Ishikawa (cell line): ENCODE results near the gene HEMK1.

Experiments used
- CEBPB ChIP-seq: IDR thresholded peaks from 2 replicates; pipeline ENCODE4 v1.6.1; 2012
- CREB1 ChIP-seq: IDR thresholded peaks from 2 replicates; pipeline ENCODE4 v1.6.1; 2012; ENCODE audit warnings: low read depth
- EGR1 ChIP-seq: IDR thresholded peaks from 2 replicates; pipeline ENCODE4 v1.6.1; 2012
- EP300 ChIP-seq: IDR thresholded peaks from 2 replicates; pipeline ENCODE4 v1.6.1; 2012; ENCODE audit warnings: borderline replicate concordance
- FOXM1 ChIP-seq: IDR thresholded peaks from 2 replicates; pipeline ENCODE4 v1.6.1; 2012; ENCODE audit warnings: low read depth, borderline replicate concordance
- NFIC ChIP-seq: IDR thresholded peaks from 2 replicates; pipeline ENCODE4 v1.6.1; 2012
- RAD21 ChIP-seq: IDR thresholded peaks from 2 replicates; pipeline ENCODE4 v1.6.1; 2012; ENCODE audit warnings: low read depth
- REST ChIP-seq: IDR thresholded peaks from 2 replicates; pipeline ENCODE4 v1.6.1; 2012; ENCODE audit warnings: low read depth, mild to moderate bottlenecking
- TAF1 ChIP-seq: IDR thresholded peaks from 2 replicates; pipeline ENCODE4 v1.6.1; 2012; ENCODE audit warnings: low read depth, mild to moderate bottlenecking
- TCF12 ChIP-seq: IDR thresholded peaks from 2 replicates; pipeline ENCODE4 v1.6.1; 2012; ENCODE audit warnings: low read depth
- TEAD4 ChIP-seq: IDR thresholded peaks from 2 replicates; pipeline ENCODE4 v1.6.1; 2012
- YY1 ChIP-seq: IDR thresholded peaks from 2 replicates; pipeline ENCODE4 v1.6.1; 2012; ENCODE audit warnings: low read depth
- ZBTB7A ChIP-seq: IDR thresholded peaks from 2 replicates; pipeline ENCODE4 v1.6.1; 2012; ENCODE audit warnings: low read depth
- TF ChIP-seq, protein P1 (sequence below): IDR thresholded peaks from 2 replicates; pipeline ENCODE4 v1.6.1; 2012
- TF ChIP-seq, protein P2 (sequence below): IDR thresholded peaks from 2 replicates; pipeline ENCODE4 v1.6.1; 2012

HEMK1 gene

GRCh38 chr3:50594253-50594785 is 25.0 kb downstream of the HEMK1 start:
- TF ChIP-seq NFIC, result peak; percentile 78
- no peak for TF ChIP-seq RAD21
- TF ChIP-seq ZBTB7A, result no peak
- TF ChIP-seq, protein P1, sequence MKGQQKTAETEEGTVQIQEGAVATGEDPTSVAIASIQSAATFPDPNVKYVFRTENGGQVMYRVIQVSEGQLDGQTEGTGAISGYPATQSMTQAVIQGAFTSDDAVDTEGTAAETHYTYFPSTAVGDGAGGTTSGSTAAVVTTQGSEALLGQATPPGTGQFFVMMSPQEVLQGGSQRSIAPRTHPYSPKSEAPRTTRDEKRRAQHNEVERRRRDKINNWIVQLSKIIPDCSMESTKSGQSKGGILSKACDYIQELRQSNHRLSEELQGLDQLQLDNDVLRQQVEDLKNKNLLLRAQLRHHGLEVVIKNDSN, result no peak

GRCh38 chr3:50599115-50599715 is 29.9 kb downstream of the HEMK1 start:
- TF ChIP-seq EGR1 (no peak), NFIC (no peak), REST (no peak), TAF1 (no peak), TCF12 (no peak), ZBTB7A (no peak), TEAD4 (no peak), YY1 (no peak), EP300 (no peak)
- TF ChIP-seq, protein P2, sequence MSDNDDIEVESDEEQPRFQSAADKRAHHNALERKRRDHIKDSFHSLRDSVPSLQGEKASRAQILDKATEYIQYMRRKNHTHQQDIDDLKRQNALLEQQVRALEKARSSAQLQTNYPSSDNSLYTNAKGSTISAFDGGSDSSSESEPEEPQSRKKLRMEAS, result no peak

- TF ChIP-seq FOXM1 (no peak), ZBTB7A (no peak), EP300 (no peak), RAD21 (no peak), TAF1 (no peak), NFIC (no peak), YY1 (no peak), REST (no peak), TEAD4 (no peak)
These were observed 30.4 kb downstream of the HEMK1 start for GRCh38 chr3:50599716-50600118.

DNA sequence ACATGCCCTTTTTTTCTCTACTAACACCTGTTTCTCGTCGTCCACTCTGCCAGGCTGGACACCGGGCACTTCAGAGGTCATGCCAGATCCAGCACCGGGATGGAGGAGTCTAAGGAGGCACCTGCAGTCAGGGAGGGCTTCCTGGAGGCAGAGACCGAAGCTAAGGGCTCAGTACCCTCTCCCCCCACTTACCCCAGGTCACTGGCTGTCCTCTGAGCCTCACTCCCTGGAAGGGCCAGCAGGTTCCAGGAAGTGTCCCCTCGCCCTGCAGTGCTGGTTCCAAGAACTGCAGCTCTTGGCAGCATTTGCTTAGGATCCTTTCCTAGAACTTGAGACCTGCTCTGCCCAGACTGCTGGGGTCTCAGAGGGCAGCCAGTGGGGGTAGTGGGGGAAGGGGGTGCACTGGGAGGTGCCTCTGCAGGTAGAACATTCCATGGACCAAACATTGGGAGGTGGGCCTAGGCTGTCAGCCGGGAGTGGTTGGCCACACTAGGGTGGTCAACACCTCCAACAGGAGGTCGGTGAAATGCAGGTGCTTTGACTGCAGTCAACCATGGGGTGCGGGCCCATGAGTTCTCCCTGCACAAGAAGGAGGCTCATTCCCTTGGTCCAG is 30.9 kb downstream of the HEMK1 start:
- no peak for TF ChIP-seq ZBTB7A

DNA sequence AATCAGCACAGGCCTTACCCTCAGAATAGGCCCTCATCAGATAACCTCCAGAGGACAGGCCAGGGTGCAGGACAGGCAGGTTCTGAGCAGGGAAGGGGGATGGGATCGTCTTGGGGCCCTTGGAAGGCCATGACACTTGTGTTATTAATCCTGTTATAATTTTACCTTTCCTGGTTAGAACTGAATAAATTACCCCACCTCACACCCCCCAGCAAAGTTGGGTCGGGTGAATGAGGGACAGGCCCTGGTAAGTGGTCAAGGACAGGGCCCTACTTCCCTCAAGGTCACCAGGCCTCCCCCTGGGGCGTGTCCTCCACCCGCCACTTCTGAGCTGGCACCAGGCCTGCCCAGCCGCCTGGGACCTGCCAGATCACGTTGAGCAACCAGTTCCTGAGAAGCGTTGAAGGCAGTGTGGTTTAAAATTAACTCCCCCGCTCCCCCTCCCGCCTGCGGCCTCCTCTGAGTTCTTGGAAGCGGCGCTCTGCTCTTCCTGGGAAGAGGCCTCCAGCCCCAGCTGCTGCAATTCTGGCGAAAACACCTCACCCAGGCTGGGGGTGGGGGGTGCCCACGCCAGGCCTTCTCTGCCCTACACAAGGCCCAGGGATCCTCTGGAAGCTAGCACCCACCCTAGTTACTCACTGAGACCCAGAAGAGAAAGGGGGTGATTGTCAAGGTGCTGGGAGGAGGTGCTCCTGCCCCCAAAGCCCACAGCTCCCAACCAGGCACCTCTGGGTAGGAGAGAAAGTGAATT is 31.7 kb downstream of the HEMK1 start:
- TF ChIP-seq, protein P2, result peak; percentile 83
- TF ChIP-seq YY1 (0 out of 2 replicates have a peak, but pooled peaks have one; percentile 39), TAF1 (0 out of 2 replicates have a peak, but pooled peaks have one; percentile 27), CEBPB (peak; percentile 93), ZBTB7A (0 out of 2 replicates have a peak, but pooled peaks have one; percentile 58), EP300 (peak; percentile 62; the same call in 1 of the 2 replicates), FOXM1 (peak; percentile 66; the same call in 1 of the 2 replicates), TEAD4 (peak; percentile 55), TCF12 (peak; percentile 83), CREB1 (no peak), NFIC (peak; percentile 95), REST (no peak), RAD21 (no peak), EGR1 (peak; percentile 51; the same call in 1 of the 2 replicates)
- TF ChIP-seq, protein P1, result peak; percentile 44
